GM12878 (cell line): ENCODE results near the gene MYCBP2. TPM values are rescaled to one million over a fixed set of nuclear protein-coding genes. Genes with fewer than 3 reads are reported as not detected.
A peak's percentile ranks its signal among the peaks of the same experiment; 100 is the strongest.

Experiments
- ASH2L ChIP-seq: fragments of 300-600, 200-600 bp; sonication (generic); IDR thresholded peaks from 2 replicates; pipeline ENCODE4 v1.6.1; 2017; ENCODE audit warnings: low read depth, mild to moderate bottlenecking, borderline replicate concordance
- ATF7 ChIP-seq: fragments of 450-650 bp; IDR thresholded peaks from 2 replicates; pipeline ENCODE4 v1.6.1; 2016; ENCODE audit warnings: low read depth, mild to moderate bottlenecking
- BHLHE40 ChIP-seq, 2 experiments: fragments of 450-650 bp in 1 of 2; IDR thresholded peaks; 2 replicates each; pipeline ENCODE4 v1.6.1; 2011 to 2017; ENCODE audit warnings: low read depth in 2 of 2, borderline replicate concordance in 1 of 2, improper control_type of control experiment in 1 of 2, low read length in 1 of 2, mild to moderate bottlenecking in 1 of 2
- CEBPB ChIP-seq, 2 experiments: fragments of 150-350 bp in 1 of 2; IDR thresholded peaks; 2 replicates each; pipeline ENCODE4 v1.6.1; 2012 to 2014; ENCODE audit warnings: low read depth in 2 of 2, low read length in 2 of 2, borderline replicate concordance in 1 of 2, inconsistent platforms in 1 of 2
- CTCF ChIP-seq, 3 experiments: IDR thresholded peaks in 2 of 3; conservative IDR thresholded peaks in 1 of 3; 2 replicates each; pipeline ENCODE4 v1.5.1; 2011; ENCODE audit warnings: low read depth in 3 of 3, low read length in 3 of 3, mild to moderate bottlenecking in 3 of 3, control low read depth in 2 of 3, moderate library complexity in 2 of 3, inconsistent platforms in 1 of 3, mixed read lengths in 1 of 3; ENCODE audit not compliant: control insufficient read depth in 2 of 3, insufficient read depth in 1 of 3; ENCODE audit errors: extremely low read depth in 1 of 3
- EP300 ChIP-seq, 2 experiments: fragments of 150-350 bp in 1 of 2; IDR thresholded peaks; 2 replicates each; pipeline ENCODE4 v1.6.1; 2011 to 2012; ENCODE audit warnings: low read depth in 2 of 2, low read length in 2 of 2, borderline replicate concordance in 1 of 2, improper control_type of control experiment in 1 of 2, inconsistent platforms in 1 of 2; ENCODE audit not compliant: control insufficient read depth in 1 of 2
- ESRRA ChIP-seq: IDR thresholded peaks from 2 replicates; pipeline ENCODE4 v1.6.1; 2012; ENCODE audit warnings: mild to moderate bottlenecking, low read length, improper control_type of control experiment
- IKZF2 ChIP-seq, 2 experiments: fragments of 450-650 bp; IDR thresholded peaks; 2 replicates each; pipeline ENCODE4 v1.6.1; 2017; ENCODE audit warnings: mild to moderate bottlenecking in 2 of 2, moderate library complexity in 2 of 2
- KDM1A ChIP-seq: fragments of 200-600 bp; sonication (generic); IDR thresholded peaks from 2 replicates; pipeline ENCODE4 v1.6.1; 2016; ENCODE audit warnings: borderline replicate concordance
- KLF5 ChIP-seq: fragments of 450-650 bp; IDR thresholded peaks from 2 replicates; pipeline ENCODE4 v1.6.1; 2014; ENCODE audit warnings: mild to moderate bottlenecking; ENCODE audit not compliant: partially characterized antibody
- MTA3 ChIP-seq: IDR thresholded peaks from 2 replicates; pipeline ENCODE4 v1.6.1; 2012; ENCODE audit warnings: low read length, inconsistent platforms, borderline replicate concordance
- NBN ChIP-seq: fragments of 450-650 bp; IDR thresholded peaks from 2 replicates; pipeline ENCODE4 v1.6.1; 2016
- NFXL1 ChIP-seq: fragments of 450-650 bp; IDR thresholded peaks from 2 replicates; pipeline ENCODE4 v1.6.1; 2017; ENCODE audit warnings: antibody characterized with exemption, mild to moderate bottlenecking, borderline replicate concordance
- POU2F2 ChIP-seq: IDR thresholded peaks from 3 replicates; pipeline ENCODE4 v1.6.1; 2011; ENCODE audit warnings: low read depth, mild to moderate bottlenecking, low read length, borderline replicate concordance
- SIN3A ChIP-seq: IDR thresholded peaks from 2 replicates; pipeline ENCODE4 v1.6.1; 2012; ENCODE audit warnings: low read depth, low read length, improper control_type of control experiment
- TARDBP ChIP-seq: IDR thresholded peaks from 2 replicates; pipeline ENCODE4 v1.6.1; 2016; ENCODE audit warnings: borderline replicate concordance
- TCF3 ChIP-seq: IDR thresholded peaks from 2 replicates; pipeline ENCODE4 v1.6.1; 2012; ENCODE audit warnings: low read depth, mild to moderate bottlenecking, low read length, borderline replicate concordance; ENCODE audit not compliant: insufficient read depth
- TCF7 ChIP-seq: IDR thresholded peaks from 2 replicates; pipeline ENCODE4 v1.6.1; 2014; ENCODE audit warnings: antibody characterized with exemption, borderline replicate concordance
- ZNF622 ChIP-seq: fragments of 450-650 bp; IDR thresholded peaks from 2 replicates; pipeline ENCODE4 v1.6.1; 2017; ENCODE audit warnings: mild to moderate bottlenecking, inconsistent platforms
- polyA plus RNA-seq, 11 experiments: library from polyadenylated mRNA; depleted of rRNA in 4 of 11; unstranded in 6 of 11; stranded (reverse) in 5 of 11; fragments of >200 nt; fragmentation: Nextera tagmentation in 4 of 11; fragmentation: Illumina TruSeq in 1 of 11; extraction: Ambion mirVana in 4 of 11; extraction: Trizol in 1 of 11; gene quantifications; 1 replicate in 1 of 11; 2 replicates in 10 of 11; pipeline versions ENCODE4 v1.2.1 to v1.2.3, GENCODE V29; 2011 to 2016; ENCODE audit warnings: inconsistent platforms in 2 of 11, missing spikeins in 2 of 11, low read depth in 1 of 11
- total RNA-seq, 4 experiments: library from RNA; depleted of rRNA in 3 of 4; stranded (reverse); fragments of >200 nt in 3 of 4; fragmentation: Illumina TruSeq in 1 of 4; extraction: Trizol in 1 of 4; gene quantifications; 2 replicates each; pipeline versions ENCODE4 v1.2.1 to v1.2.3, GENCODE V29; 2013 to 2021
- TF ChIP-seq, protein P1 (sequence below): fragments of 450-650 bp; IDR thresholded peaks from 2 replicates; pipeline ENCODE4 v1.6.1; 2017; ENCODE audit warnings: antibody characterized with exemption, mild to moderate bottlenecking, moderate library complexity
- TF ChIP-seq, protein P2 (sequence below): fragments of 450-650 bp; IDR thresholded peaks from 2 replicates; pipeline ENCODE4 v1.6.1; 2016; ENCODE audit warnings: mild to moderate bottlenecking, moderate library complexity, borderline replicate concordance

The MYCBP2 gene
- total and polyA plus RNA-seq, 10 of the 15 experiments (the other 5 are each of a cell fraction or from before 2014, with no cell fraction given), result 51.9 to 152 (median 98.2) TPM

DNA sequence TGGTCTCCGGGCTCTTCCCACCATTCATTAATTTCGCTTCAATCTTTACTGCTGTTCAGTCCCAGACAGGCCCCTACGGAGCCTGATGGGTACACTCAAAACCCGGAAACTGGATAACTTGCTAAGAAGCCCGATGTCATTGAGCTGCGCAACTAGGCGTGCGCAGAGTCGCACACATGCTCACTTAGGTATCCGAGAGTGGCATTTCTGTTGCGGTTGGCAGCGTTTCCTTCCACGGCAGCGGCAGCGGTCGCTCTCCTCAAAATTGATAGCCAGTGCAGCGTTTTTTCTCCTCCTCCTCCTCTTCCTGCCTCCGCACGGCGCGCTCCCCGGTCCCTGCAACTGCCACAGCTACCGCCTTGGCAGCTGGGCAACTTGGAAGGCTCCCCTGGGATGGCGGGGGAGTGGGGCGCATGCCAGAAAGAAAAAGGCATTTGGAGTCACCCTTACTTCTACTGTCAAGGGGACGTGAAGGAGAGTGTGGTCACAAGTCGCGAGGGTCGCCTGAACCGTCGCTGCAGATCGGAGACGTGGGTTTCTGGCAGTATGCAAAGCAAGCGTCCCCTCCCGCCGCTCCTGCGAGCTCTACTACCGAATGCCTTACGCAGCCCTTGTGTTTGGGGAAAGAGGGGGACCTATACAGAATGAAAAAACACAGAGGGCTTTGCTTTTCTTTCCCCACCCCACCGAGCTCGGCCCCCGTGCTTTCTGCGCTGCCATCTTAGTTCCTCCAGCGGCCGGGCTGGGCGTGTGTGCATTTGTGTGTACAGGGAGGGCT lies 2.4 kb upstream of the MYCBP2 start (continued):
- TF ChIP-seq, protein P1, sequence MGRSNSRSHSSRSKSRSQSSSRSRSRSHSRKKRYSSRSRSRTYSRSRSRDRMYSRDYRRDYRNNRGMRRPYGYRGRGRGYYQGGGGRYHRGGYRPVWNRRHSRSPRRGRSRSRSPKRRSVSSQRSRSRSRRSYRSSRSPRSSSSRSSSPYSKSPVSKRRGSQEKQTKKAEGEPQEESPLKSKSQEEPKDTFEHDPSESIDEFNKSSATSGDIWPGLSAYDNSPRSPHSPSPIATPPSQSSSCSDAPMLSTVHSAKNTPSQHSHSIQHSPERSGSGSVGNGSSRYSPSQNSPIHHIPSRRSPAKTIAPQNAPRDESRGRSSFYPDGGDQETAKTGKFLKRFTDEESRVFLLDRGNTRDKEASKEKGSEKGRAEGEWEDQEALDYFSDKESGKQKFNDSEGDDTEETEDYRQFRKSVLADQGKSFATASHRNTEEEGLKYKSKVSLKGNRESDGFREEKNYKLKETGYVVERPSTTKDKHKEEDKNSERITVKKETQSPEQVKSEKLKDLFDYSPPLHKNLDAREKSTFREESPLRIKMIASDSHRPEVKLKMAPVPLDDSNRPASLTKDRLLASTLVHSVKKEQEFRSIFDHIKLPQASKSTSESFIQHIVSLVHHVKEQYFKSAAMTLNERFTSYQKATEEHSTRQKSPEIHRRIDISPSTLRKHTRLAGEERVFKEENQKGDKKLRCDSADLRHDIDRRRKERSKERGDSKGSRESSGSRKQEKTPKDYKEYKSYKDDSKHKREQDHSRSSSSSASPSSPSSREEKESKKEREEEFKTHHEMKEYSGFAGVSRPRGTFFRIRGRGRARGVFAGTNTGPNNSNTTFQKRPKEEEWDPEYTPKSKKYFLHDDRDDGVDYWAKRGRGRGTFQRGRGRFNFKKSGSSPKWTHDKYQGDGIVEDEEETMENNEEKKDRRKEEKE, result no peak
- 0 out of 2 replicates have a peak, but pooled peaks have one; percentile 34 for TF ChIP-seq ESRRA
- TF ChIP-seq NBN, result peak; percentile 87
- peak; percentile 90 to 93 for TF ChIP-seq IKZF2 (IDR thresholded peaks at IDR 0.05)
- TF ChIP-seq CEBPB (IDR thresholded peaks at IDR 0.05; ENCODE audit: borderline replicate concordance in 1 of 2, low read depth in 2 of 2, low read length in 2 of 2), result no peak
- TF ChIP-seq POU2F2, result peak; percentile 43; the same call in 2 of the 3 replicates
- TF ChIP-seq, protein P2, sequence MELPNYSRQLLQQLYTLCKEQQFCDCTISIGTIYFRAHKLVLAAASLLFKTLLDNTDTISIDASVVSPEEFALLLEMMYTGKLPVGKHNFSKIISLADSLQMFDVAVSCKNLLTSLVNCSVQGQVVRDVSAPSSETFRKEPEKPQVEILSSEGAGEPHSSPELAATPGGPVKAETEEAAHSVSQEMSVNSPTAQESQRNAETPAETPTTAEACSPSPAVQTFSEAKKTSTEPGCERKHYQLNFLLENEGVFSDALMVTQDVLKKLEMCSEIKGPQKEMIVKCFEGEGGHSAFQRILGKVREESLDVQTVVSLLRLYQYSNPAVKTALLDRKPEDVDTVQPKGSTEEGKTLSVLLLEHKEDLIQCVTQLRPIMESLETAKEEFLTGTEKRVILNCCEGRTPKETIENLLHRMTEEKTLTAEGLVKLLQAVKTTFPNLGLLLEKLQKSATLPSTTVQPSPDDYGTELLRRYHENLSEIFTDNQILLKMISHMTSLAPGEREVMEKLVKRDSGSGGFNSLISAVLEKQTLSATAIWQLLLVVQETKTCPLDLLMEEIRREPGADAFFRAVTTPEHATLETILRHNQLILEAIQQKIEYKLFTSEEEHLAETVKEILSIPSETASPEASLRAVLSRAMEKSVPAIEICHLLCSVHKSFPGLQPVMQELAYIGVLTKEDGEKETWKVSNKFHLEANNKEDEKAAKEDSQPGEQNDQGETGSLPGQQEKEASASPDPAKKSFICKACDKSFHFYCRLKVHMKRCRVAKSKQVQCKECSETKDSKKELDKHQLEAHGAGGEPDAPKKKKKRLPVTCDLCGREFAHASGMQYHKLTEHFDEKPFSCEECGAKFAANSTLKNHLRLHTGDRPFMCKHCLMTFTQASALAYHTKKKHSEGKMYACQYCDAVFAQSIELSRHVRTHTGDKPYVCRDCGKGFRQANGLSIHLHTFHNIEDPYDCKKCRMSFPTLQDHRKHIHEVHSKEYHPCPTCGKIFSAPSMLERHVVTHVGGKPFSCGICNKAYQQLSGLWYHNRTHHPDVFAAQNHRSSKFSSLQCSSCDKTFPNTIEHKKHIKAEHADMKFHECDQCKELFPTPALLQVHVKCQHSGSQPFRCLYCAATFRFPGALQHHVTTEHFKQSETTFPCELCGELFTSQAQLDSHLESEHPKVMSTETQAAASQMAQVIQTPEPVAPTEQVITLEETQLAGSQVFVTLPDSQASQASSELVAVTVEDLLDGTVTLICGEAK, result peak; percentile 81
- no peak for TF ChIP-seq TCF3
- TF ChIP-seq TARDBP, result no peak
- TF ChIP-seq CTCF (IDR thresholded peaks at IDR 0.05 in 2 of 3, conservative IDR thresholded peaks at IDR 0.05 in 1 of 3; ENCODE audit: control insufficient read depth in 2 of 3, extremely low read depth in 1 of 3, insufficient read depth in 1 of 3, low read depth in 3 of 3, low read length in 3 of 3), result 0 out of 6 replicates have a peak, but pooled peaks of 2 of the 3 experiments have one; percentile 2
- TF ChIP-seq SIN3A, result peak; percentile 79
- TF ChIP-seq KLF5, result no peak
- no peak for TF ChIP-seq NFXL1
- TF ChIP-seq MTA3, result no peak
- TF ChIP-seq BHLHE40 (IDR thresholded peaks at IDR 0.05; ENCODE audit: borderline replicate concordance in 1 of 2, low read depth in 2 of 2, low read length in 1 of 2), result peak; percentile 66 to 79
- no peak for TF ChIP-seq KDM1A
- TF ChIP-seq ZNF622, result no peak
- TF ChIP-seq TCF7, result no peak
- peak; percentile 92 for TF ChIP-seq ASH2L
- peak; percentile 43 to 86; a peak in 3 of 4 replicates for TF ChIP-seq EP300 (IDR thresholded peaks at IDR 0.05; ENCODE audit: borderline replicate concordance in 1 of 2, control insufficient read depth in 1 of 2, low read depth in 2 of 2, low read length in 2 of 2)
- peak; percentile 89 for TF ChIP-seq ATF7
